Spinal cord (tissue), 10 donors: Measurements from ENCODE around the gene PSMB7. TPM values are rescaled to one million over a fixed set of nuclear protein-coding genes. Genes with fewer than 3 reads are reported as not detected.

Experiments
- DNase-seq, 6 donors: peaks; one replicate each; pipeline versions ENCODE4 v3.0.0 to v3.0.0-alpha.2; 2013 to 2015; ENCODE audit warnings: low spot score in 6 of 6, low read depth in 4 of 6
- H3K27ac ChIP-seq: one replicate; pipeline ENCODE4 v1.5.1; 2013; ENCODE audit warnings: low read depth, low read length, control low read depth
- H3K27me3 ChIP-seq: one replicate; pipeline ENCODE4 v1.6.1; 2013; ENCODE audit warnings: low read length; ENCODE audit not compliant: control insufficient read depth, insufficient read depth
- H3K36me3 ChIP-seq: one replicate; pipeline ENCODE4 v1.6.1; 2013; ENCODE audit warnings: low read length; ENCODE audit not compliant: control insufficient read depth, insufficient read depth
- H3K4me1 ChIP-seq: one replicate; pipeline ENCODE4 v1.6.1; 2013; ENCODE audit warnings: low read length; ENCODE audit not compliant: control insufficient read depth, insufficient read depth
- H3K4me3 ChIP-seq: one replicate; pipeline ENCODE4 v1.5.1; 2013; ENCODE audit warnings: low read depth, low read length, control low read depth
- H3K9me3 ChIP-seq: one replicate; pipeline ENCODE4 v1.6.1; 2013; ENCODE audit warnings: low read length; ENCODE audit not compliant: control insufficient read depth, insufficient read depth
- WGBS: methylation state at CpG from one replicate; pipeline ENCODE4 v1.1.5; 2013; ENCODE audit warnings: missing lambda C conversion rate; ENCODE audit not compliant: insufficient coverage; 5-methylcytosine and 5-hydroxymethylcytosine counted together
- polyA plus RNA-seq, 2 donors: library from polyadenylated mRNA; unstranded; fragments of 120-200 nt; gene quantifications; one replicate each; pipeline ENCODE4 v1.2.1, GENCODE V29; 2013; ENCODE audit not compliant: insufficient read length in 2 of 2
- total RNA-seq, 2 donors: library from RNA; depleted of rRNA in 1 of 2; stranded (reverse); fragments of 120-200 nt in 1 of 2; fragments of >200 nt in 1 of 2; gene quantifications; one replicate each; pipeline versions ENCODE4 v1.2.3 to v1.2.4, GENCODE V29; 2013 to 2014
- donor health status: healthy.

The PSMB7 gene
- total and polyA plus RNA-seq, 4 donors: 154 to 244 (median 208) TPM

GRCh38 chr9:124454296-124454695, 39.1 kb upstream of the PSMB7 start:
- H3K4me3 ChIP-seq: no peak overlapping the region
- no peaks in the 10 kb centered on the region for H3K9me3 ChIP-seq
- DNase-seq: no peak
- WGBS: 88% methylated on average over 9 of the region's 9 CpGs
- no peak overlapping the region for H3K27ac ChIP-seq
- H3K27me3 ChIP-seq: peaks cover 44% of the 10 kb centered on the region
- H3K36me3 ChIP-seq: no peaks in the 10 kb centered on the region
- peaks cover 28% of the 10 kb centered on the region for H3K4me1 ChIP-seq

GRCh38 chr9:124453586-124454191, 38.4 kb upstream of the PSMB7 start:
- H3K4me1 ChIP-seq: peaks cover 29% of the 10 kb centered on the region
- DNase-seq: no peak
- peaks cover 46% of the 10 kb centered on the region for H3K27me3 ChIP-seq
- no peak overlapping the region for H3K4me3 ChIP-seq
- no peak overlapping the region for H3K27ac ChIP-seq
- 33% methylated on average over 28 of the region's 35 CpGs for WGBS
- no peaks in the 10 kb centered on the region for H3K36me3 ChIP-seq
- H3K9me3 ChIP-seq: no peaks in the 10 kb centered on the region

GRCh38 chr9:124452841-124453585, 37.8 kb upstream of the PSMB7 start:
- DNase-seq: no peak
- Histone ChIP-seq H3K4me1 (peaks cover 36% of the 10 kb centered on the region), H3K9me3 (no peaks in the 10 kb centered on the region), H3K27me3 (peaks cover 46% of the 10 kb centered on the region), H3K36me3 (no peaks in the 10 kb centered on the region), H3K27ac (no peak overlapping the region), H3K4me3 (no peak overlapping the region)
- 22% methylated on average over 85 of the region's 85 CpGs for WGBS

GRCh38 chr9:124452326-124452725, 37.1 kb upstream of the PSMB7 start:
- Histone ChIP-seq H3K27ac (no peak overlapping the region), H3K4me1 (peaks cover 42% of the 10 kb centered on the region), H3K4me3 (no peak overlapping the region), H3K36me3 (no peaks in the 10 kb centered on the region), H3K9me3 (no peaks in the 10 kb centered on the region), H3K27me3 (peaks cover 46% of the 10 kb centered on the region)
- WGBS: 85% methylated on average over 19 of the region's 19 CpGs
- DNase-seq: no peak

- Histone ChIP-seq H3K27me3 (peaks cover 46% of the 10 kb centered on the region), H3K27ac (no peak overlapping the region), H3K9me3 (no peaks in the 10 kb centered on the region), H3K36me3 (no peaks in the 10 kb centered on the region), H3K4me1 (peaks cover 50% of the 10 kb centered on the region), H3K4me3 (peak overlapping the region; percentile 31)
- peak in 1 of 6 donors; percentile 16 for DNase-seq
- WGBS: 46% methylated on average over 19 of the region's 19 CpGs
Measured at GRCh38 chr9:124450931-124451661, 35.9 kb upstream of the PSMB7 start.

- no peak within 1 kb of the TSS for H3K27ac ChIP-seq
- peaks cover 50% of the 10 kb centered on the region for H3K4me1 ChIP-seq
- H3K4me3 ChIP-seq: peak within 1 kb of the TSS; percentile 31
- WGBS: 1% methylated on average over 36 of the region's 41 CpGs
- H3K27me3 ChIP-seq: peaks cover 46% of the 10 kb centered on the region
- no peaks in the 10 kb centered on the region for H3K9me3 ChIP-seq
- H3K36me3 ChIP-seq: no peaks in the 10 kb centered on the region
- peak in 2 of 6 donors; percentile 57 to 64 for DNase-seq
Measured at GRCh38 chr9:124450241-124450924, 35.1 kb upstream of the PSMB7 start, which contains the start of gene ADGRD2. ADGRD2 (plus strand) TSS chr9:124450451; CDS start chr9:124451667, 1,216 bp downstream.

GRCh38 chr9:124449381-124450151, 34.3 kb upstream of the PSMB7 start:
- WGBS: 84% methylated on average over 11 of the region's 13 CpGs
- Histone ChIP-seq H3K36me3 (no peaks in the 10 kb centered on the region), H3K9me3 (no peaks in the 10 kb centered on the region), H3K4me1 (peaks cover 50% of the 10 kb centered on the region), H3K27ac (no peak overlapping the region), H3K4me3 (no peak overlapping the region), H3K27me3 (peaks cover 46% of the 10 kb centered on the region)
- DNase-seq: no peak

GRCh38 chr9:124448019-124448418, 32.8 kb upstream of the PSMB7 start:
- Histone ChIP-seq H3K9me3 (no peaks in the 10 kb centered on the region), H3K4me3 (no peak overlapping the region), H3K36me3 (no peaks in the 10 kb centered on the region), H3K27ac (no peak overlapping the region), H3K4me1 (peaks cover 50% of the 10 kb centered on the region), H3K27me3 (peaks cover 36% of the 10 kb centered on the region)
- peak; percentile 36 to 84 (median 60) for DNase-seq
- 35% methylated on average over 7 of the region's 7 CpGs for WGBS

- Histone ChIP-seq H3K4me3 (no peak overlapping the region), H3K27me3 (peaks cover 28% of the 10 kb centered on the region), H3K27ac (no peak overlapping the region), H3K9me3 (no peaks in the 10 kb centered on the region), H3K4me1 (peaks cover 45% of the 10 kb centered on the region), H3K36me3 (no peaks in the 10 kb centered on the region)
- no peak for DNase-seq
- WGBS: 63% methylated on average over 1 of the region's 4 CpGs
Measured at GRCh38 chr9:124447297-124447661, 32.0 kb upstream of the PSMB7 start.
